ENCODE data around the gene ARHGEF6. TPM values are rescaled to one million over a fixed set of nuclear protein-coding genes. Genes with fewer than 3 reads are reported as not detected.

Gene ARHGEF6
- total RNA-seq, 2 donors from 2014 or later: 4.1 to 12.7 TPM

DNA sequence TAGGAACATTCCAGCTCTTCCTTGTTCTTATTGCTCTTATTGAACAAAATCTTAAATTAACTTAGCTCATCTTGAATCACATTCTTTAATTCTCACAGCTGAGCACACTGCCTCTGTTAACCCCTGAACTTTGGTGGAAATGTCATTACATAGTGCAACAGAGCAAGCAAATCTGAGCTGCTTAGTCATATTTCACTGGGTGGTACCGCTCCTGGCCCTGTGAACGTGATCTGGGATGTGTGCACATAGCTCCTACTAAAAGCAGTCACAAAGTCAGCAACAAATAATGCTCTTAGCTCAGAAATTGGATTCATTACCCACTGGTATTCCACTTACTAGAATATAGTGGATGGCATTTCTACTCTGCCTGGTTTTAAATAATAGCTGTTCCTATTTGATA, 27.9 kb downstream of the ARHGEF6 start:
- no peak for DNase-seq (ENCODE audit: low spot score)
- WGBS: 81% methylated on average over 2 of the region's 2 CpGs
- no peaks in the 10 kb centered on the region for H3K9me3 ChIP-seq

DNA sequence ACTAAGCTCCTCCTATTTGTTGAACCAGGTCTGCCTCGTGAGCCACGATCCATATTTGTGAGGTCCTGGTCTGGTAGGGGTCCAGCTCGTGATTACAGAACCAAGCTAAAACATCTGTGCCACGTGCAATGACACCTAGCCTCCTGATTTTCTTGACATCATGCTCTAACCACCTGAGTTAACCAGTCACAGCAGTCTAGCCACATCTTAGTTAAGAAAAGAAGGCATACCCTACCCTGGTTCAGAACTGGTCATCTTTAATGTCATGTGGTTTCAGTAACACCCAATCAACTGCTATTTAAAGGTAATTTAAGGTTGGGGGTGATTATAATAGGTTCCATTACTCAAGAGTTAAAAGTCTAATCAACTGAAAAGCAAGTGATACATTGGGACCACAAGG, 28.4 kb downstream of the ARHGEF6 start:
- Histone ChIP-seq H3K27ac (no peak overlapping the region), H3K27me3 (replicated peaks; ENCODE audit: insufficient read depth) (no peaks in the 10 kb centered on the region), H3K9me3 (no peaks in the 10 kb centered on the region), H3K4me1 (replicated peaks) (no peaks in the 10 kb centered on the region), H3K36me3 (no peaks in the 10 kb centered on the region), H3K4me3 (no peak overlapping the region)
- WGBS: 91% methylated on average over 4 of the region's 4 CpGs
- no peak for DNase-seq (ENCODE audit: low spot score)
- intact Hi-C loops (cut with DNase I): no loop called here
- TF ChIP-seq POLR2A (IDR thresholded peaks at IDR 0.05) (no peak), POLR2AphosphoS5 (IDR thresholded peaks at IDR 0.05) (no peak)
- TF ChIP-seq, protein P1, sequence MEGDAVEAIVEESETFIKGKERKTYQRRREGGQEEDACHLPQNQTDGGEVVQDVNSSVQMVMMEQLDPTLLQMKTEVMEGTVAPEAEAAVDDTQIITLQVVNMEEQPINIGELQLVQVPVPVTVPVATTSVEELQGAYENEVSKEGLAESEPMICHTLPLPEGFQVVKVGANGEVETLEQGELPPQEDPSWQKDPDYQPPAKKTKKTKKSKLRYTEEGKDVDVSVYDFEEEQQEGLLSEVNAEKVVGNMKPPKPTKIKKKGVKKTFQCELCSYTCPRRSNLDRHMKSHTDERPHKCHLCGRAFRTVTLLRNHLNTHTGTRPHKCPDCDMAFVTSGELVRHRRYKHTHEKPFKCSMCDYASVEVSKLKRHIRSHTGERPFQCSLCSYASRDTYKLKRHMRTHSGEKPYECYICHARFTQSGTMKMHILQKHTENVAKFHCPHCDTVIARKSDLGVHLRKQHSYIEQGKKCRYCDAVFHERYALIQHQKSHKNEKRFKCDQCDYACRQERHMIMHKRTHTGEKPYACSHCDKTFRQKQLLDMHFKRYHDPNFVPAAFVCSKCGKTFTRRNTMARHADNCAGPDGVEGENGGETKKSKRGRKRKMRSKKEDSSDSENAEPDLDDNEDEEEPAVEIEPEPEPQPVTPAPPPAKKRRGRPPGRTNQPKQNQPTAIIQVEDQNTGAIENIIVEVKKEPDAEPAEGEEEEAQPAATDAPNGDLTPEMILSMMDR (IDR thresholded peaks at IDR 0.05): no peak

More for the DNA sequence above, 27.9 kb downstream of the ARHGEF6 start:
- no peaks in the 10 kb centered on the region for H3K36me3 ChIP-seq
- TF ChIP-seq, protein P1 (IDR thresholded peaks at IDR 0.05): no peak
- TF ChIP-seq POLR2AphosphoS5 (IDR thresholded peaks at IDR 0.05) (no peak), POLR2A (IDR thresholded peaks at IDR 0.05) (no peak)
- H3K4me1 ChIP-seq (replicated peaks): no peaks in the 10 kb centered on the region
- intact Hi-C loops (cut with DNase I): no loop called here
- no peak overlapping the region for H3K27ac ChIP-seq
- H3K27me3 ChIP-seq (replicated peaks; ENCODE audit: insufficient read depth): no peaks in the 10 kb centered on the region
- H3K4me3 ChIP-seq: no peak overlapping the region

DNA sequence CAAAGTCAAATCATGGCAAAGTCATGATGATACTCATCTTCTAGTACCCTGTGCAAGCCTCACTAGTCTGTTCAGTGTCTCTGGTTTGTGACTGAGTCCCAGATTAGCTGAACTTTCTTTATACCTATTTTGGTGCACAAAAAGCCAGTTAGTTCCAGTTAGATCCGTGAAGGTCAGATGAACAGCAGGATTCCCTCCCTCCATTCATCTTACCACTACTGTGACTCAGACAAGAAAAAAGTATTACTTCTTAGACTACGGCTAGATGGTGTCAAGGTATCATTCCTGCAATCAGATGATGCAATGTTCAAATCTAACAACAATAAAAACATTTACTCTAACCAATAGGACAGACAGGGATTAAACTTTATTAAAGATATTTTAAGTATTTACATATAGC, 30.4 kb downstream of the ARHGEF6 start:
- no peaks in the 10 kb centered on the region for H3K27me3 ChIP-seq (replicated peaks; ENCODE audit: insufficient read depth)
- no peak overlapping the region for H3K27ac ChIP-seq
- DNase-seq (ENCODE audit: low spot score): no peak
- 80% methylated on average over 2 of the region's 2 CpGs for WGBS
- no peak overlapping the region for H3K4me3 ChIP-seq
- no peaks in the 10 kb centered on the region for H3K9me3 ChIP-seq
- TF ChIP-seq POLR2AphosphoS5 (IDR thresholded peaks at IDR 0.05) (no peak), POLR2A (IDR thresholded peaks at IDR 0.05) (no peak)
- TF ChIP-seq, protein P1 (IDR thresholded peaks at IDR 0.05): no peak
- intact Hi-C loops (cut with DNase I): no loop called here
- no peaks in the 10 kb centered on the region for H3K4me1 ChIP-seq (replicated peaks)
- no peaks in the 10 kb centered on the region for H3K36me3 ChIP-seq

DNA sequence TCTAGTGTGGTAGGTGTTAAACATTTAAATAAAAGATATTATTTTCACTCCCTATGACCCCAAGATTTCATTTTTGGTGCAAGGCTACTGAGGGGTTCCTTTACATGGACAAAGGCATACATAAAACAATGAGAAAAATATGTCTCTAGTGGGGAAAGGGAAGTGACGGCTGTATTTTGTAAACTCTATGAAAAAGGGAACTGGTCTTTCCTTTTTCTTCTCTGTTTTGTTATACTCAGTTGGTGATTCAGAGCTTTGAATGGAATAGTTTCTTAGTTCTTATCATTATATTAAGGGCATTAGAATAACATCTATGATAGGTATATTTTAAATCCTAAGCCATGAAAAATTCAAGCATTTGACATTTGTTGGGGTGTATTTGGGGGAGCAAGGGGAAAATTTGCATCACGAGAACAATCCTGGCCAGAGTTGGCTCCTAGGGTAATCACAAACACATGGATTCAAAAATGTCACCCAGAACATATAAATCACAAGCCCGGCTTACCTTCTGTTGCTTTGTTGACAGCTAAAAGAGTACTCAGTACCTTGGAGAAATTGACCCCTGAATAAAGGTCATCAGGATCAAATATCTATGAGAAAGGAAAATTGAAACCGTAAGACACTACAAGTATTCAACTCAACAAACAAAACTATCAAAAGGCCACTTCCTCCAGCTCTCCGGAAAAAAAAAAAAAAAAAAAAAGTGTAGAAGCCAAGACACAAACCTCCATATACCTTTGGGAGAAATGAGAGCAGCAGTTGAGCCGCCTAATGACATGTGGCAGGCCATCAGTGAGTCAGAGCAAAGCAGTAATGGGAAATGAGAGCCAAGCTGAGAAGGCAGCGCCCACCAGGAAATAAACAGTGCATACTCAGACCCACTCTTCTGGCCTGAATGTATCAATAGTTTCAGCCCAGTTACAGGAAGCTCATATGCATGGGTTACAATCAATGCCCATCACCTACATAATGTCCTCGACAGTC, 33.4 kb downstream of the ARHGEF6 start:
- H3K4me1 ChIP-seq (replicated peaks): no peaks in the 10 kb centered on the region
- no peak overlapping the region for H3K27ac ChIP-seq
- no peak overlapping the region for H3K4me3 ChIP-seq
- DNase-seq (ENCODE audit: low spot score): no peak
- TF ChIP-seq POLR2AphosphoS5 (IDR thresholded peaks at IDR 0.05) (no peak), POLR2A (IDR thresholded peaks at IDR 0.05) (no peak)
- TF ChIP-seq, protein P1 (IDR thresholded peaks at IDR 0.05): no peak
- no peaks in the 10 kb centered on the region for H3K36me3 ChIP-seq
- H3K9me3 ChIP-seq: no peaks in the 10 kb centered on the region
- intact Hi-C loops (cut with DNase I): no loop called here
- H3K27me3 ChIP-seq (replicated peaks; ENCODE audit: insufficient read depth): no peaks in the 10 kb centered on the region
- 72% methylated on average over 8 of the region's 8 CpGs for WGBS

All from prostate gland (tissue), 2 donors.